Measurements from ENCODE around the gene SAPCD2.

DNA sequence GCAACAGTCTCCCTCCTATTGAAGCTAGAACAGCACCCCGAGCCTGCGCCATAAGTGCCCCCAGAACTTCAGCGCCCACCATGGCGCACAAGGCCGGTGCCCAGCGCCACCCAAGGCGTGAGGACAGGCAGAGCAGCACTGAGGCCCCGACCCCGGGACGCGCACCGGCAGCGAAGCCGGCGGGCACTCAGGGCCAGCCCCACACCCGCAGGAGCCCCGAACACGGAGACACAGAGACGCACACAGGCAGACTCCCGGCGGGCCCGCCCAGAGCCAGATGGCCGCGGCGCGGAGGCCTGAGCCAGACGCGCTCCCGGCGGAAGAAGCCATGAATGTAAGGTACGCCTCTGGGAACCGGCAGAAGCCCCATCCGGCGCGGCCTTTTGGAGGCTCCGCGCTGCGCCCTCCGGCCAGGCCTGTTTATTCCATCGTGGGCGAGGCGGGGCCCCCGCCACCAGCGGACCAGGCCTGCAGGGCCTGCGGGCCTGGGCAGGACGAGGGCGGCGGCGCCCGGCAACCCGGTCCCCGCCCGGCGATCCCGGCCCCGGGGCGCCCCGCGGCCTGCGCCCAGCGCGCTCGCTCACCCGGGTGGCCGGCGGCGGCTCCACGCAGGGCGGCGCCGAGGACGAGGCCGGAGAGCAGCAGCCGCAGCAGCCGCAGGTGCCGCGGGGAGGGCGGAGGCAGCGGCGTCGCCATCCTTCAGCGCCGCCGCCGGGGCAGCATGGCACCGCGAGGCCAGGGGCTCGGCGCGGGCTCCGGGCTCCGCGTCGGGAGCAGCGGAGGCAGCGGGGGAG, 24.9 kb downstream of the SAPCD2 start:
- TF ChIP-seq ZNF404 (tag by site-specific recombination; IDR thresholded peaks at IDR 0.05) (no peak), YY1 (tag by site-specific recombination; IDR thresholded peaks at IDR 0.05) (peak; percentile 42; the same call in 1 of the 2 replicates), ZEB2 (tag by site-specific recombination; IDR thresholded peaks at IDR 0.05) (no peak), GLIS2 (tag by site-specific recombination; IDR thresholded peaks at IDR 0.05) (no peak; the same call in 1 of the 2 replicates), HOXA7 (CRISPR knock-in tag; IDR thresholded peaks at IDR 0.05; ENCODE audit: borderline replicate concordance) (no peak), KLF16 (tag by site-specific recombination; IDR thresholded peaks at IDR 0.05) (no peak), ZNF214 (tag by site-specific recombination; IDR thresholded peaks at IDR 0.05; ENCODE audit: borderline replicate concordance) (no peak)
- TF ChIP-seq, protein P1, sequence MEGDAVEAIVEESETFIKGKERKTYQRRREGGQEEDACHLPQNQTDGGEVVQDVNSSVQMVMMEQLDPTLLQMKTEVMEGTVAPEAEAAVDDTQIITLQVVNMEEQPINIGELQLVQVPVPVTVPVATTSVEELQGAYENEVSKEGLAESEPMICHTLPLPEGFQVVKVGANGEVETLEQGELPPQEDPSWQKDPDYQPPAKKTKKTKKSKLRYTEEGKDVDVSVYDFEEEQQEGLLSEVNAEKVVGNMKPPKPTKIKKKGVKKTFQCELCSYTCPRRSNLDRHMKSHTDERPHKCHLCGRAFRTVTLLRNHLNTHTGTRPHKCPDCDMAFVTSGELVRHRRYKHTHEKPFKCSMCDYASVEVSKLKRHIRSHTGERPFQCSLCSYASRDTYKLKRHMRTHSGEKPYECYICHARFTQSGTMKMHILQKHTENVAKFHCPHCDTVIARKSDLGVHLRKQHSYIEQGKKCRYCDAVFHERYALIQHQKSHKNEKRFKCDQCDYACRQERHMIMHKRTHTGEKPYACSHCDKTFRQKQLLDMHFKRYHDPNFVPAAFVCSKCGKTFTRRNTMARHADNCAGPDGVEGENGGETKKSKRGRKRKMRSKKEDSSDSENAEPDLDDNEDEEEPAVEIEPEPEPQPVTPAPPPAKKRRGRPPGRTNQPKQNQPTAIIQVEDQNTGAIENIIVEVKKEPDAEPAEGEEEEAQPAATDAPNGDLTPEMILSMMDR (tag by site-specific recombination; IDR thresholded peaks at IDR 0.05): 0 out of 2 replicates have a peak, but pooled peaks have one; percentile 7
- TF ChIP-seq, protein P2, sequence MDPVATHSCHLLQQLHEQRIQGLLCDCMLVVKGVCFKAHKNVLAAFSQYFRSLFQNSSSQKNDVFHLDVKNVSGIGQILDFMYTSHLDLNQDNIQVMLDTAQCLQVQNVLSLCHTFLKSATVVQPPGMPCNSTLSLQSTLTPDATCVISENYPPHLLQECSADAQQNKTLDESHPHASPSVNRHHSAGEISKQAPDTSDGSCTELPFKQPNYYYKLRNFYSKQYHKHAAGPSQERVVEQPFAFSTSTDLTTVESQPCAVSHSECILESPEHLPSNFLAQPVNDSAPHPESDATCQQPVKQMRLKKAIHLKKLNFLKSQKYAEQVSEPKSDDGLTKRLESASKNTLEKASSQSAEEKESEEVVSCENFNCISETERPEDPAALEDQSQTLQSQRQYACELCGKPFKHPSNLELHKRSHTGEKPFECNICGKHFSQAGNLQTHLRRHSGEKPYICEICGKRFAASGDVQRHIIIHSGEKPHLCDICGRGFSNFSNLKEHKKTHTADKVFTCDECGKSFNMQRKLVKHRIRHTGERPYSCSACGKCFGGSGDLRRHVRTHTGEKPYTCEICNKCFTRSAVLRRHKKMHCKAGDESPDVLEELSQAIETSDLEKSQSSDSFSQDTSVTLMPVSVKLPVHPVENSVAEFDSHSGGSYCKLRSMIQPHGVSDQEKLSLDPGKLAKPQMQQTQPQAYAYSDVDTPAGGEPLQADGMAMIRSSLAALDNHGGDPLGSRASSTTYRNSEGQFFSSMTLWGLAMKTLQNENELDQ (tag by site-specific recombination; IDR thresholded peaks at IDR 0.05; ENCODE audit: low read depth): no peak
- TF ChIP-seq, protein P3, sequence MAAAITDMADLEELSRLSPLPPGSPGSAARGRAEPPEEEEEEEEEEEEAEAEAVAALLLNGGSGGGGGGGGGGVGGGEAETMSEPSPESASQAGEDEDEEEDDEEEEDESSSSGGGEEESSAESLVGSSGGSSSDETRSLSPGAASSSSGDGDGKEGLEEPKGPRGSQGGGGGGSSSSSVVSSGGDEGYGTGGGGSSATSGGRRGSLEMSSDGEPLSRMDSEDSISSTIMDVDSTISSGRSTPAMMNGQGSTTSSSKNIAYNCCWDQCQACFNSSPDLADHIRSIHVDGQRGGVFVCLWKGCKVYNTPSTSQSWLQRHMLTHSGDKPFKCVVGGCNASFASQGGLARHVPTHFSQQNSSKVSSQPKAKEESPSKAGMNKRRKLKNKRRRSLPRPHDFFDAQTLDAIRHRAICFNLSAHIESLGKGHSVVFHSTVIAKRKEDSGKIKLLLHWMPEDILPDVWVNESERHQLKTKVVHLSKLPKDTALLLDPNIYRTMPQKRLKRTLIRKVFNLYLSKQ (tag by site-specific recombination; IDR thresholded peaks at IDR 0.05; ENCODE audit: borderline replicate concordance): no peak
- TF ChIP-seq, protein P4, sequence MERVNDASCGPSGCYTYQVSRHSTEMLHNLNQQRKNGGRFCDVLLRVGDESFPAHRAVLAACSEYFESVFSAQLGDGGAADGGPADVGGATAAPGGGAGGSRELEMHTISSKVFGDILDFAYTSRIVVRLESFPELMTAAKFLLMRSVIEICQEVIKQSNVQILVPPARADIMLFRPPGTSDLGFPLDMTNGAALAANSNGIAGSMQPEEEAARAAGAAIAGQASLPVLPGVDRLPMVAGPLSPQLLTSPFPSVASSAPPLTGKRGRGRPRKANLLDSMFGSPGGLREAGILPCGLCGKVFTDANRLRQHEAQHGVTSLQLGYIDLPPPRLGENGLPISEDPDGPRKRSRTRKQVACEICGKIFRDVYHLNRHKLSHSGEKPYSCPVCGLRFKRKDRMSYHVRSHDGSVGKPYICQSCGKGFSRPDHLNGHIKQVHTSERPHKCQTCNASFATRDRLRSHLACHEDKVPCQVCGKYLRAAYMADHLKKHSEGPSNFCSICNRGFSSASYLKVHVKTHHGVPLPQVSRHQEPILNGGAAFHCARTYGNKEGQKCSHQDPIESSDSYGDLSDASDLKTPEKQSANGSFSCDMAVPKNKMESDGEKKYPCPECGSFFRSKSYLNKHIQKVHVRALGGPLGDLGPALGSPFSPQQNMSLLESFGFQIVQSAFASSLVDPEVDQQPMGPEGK (tag by site-specific recombination; IDR thresholded peaks at IDR 0.05): 0 out of 2 replicates have a peak, but pooled peaks have one; percentile 7
- TF ChIP-seq, protein P5, sequence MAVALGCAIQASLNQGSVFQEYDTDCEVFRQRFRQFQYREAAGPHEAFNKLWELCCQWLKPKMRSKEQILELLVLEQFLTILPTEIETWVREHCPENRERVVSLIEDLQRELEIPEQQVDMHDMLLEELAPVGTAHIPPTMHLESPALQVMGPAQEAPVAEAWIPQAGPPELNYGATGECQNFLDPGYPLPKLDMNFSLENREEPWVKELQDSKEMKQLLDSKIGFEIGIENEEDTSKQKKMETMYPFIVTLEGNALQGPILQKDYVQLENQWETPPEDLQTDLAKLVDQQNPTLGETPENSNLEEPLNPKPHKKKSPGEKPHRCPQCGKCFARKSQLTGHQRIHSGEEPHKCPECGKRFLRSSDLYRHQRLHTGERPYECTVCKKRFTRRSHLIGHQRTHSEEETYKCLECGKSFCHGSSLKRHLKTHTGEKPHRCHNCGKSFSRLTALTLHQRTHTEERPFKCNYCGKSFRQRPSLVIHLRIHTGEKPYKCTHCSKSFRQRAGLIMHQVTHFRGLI (tag by site-specific recombination; IDR thresholded peaks at IDR 0.05): no peak
